H1 (cell line): Measurements from ENCODE around the gene CBY1. TPM values are rescaled to one million over a fixed set of nuclear protein-coding genes. Genes with fewer than 3 reads are reported as not detected.

Source experiments
- CHD7 ChIP-seq: fragments of 300-600 bp; sonication (generic); IDR thresholded peaks from 2 replicates; pipeline ENCODE4 v1.7.1; 2012; ENCODE audit warnings: low read length, moderate library complexity, mild to moderate bottlenecking, inconsistent platforms; ENCODE audit not compliant: insufficient replicate concordance
- KDM1A ChIP-seq: fragments of 200-600, 300-600 bp; sonication (generic); IDR thresholded peaks from 2 replicates; pipeline ENCODE4 v1.7.1; 2016; ENCODE audit warnings: mild to moderate bottlenecking, low read length, borderline replicate concordance
- SUZ12 ChIP-seq: fragments of 200-600 bp; sonication (generic); IDR thresholded peaks from 2 replicates; pipeline ENCODE4 v1.6.1; 2012; ENCODE audit warnings: mild to moderate bottlenecking, inconsistent platforms, low read length, moderate library complexity, mixed read lengths
- polyA plus RNA-seq, 7 experiments: library from polyadenylated mRNA; depleted of rRNA in 3 of 7; stranded (reverse) in 5 of 7; unstranded in 2 of 7; fragments of >200 nt in 5 of 7; fragments of 200-250 nt in 2 of 7; gene quantifications; 1 replicate in 5 of 7; 2 replicates in 1 of 7; 4 replicates in 1 of 7; pipeline versions ENCODE4 v1.2.1 to v1.2.3, GENCODE V29; 2011 to 2013; ENCODE audit warnings: missing spikeins in 2 of 7, mixed read lengths in 2 of 7
- total RNA-seq: library from RNA; stranded (reverse); fragmentation: NEBNext Ultra II Directional; extraction: Animal tissue kit (Norgen Biotek cat#: 25700); gene quantifications from 2 replicates; pipeline ENCODE4 v1.2.1, GENCODE V29; 2021

Gene CBY1
- total and polyA plus RNA-seq, 2 of the 8 experiments (the other 6 are each of a cell fraction or from before 2014, with no cell fraction given) = 23.2 to 30.2 TPM

- TF ChIP-seq CHD7 (no peak), SUZ12 (no peak), KDM1A (no peak)
Observed at GRCh38 chr22:38653741-38654140, 2.7 kb upstream of the CBY1 start (continued).
